GM18519 (cell line): ENCODE results near the gene THSD4.

ENCODE experiments used
- ATAC-seq: cut with Tn5 transposase; IDR thresholded peaks from one replicate; pipeline ENCODE4 v1.9.1; 2021; ENCODE audit warnings: mild to moderate bottlenecking, moderate library complexity; ENCODE audit not compliant: unreplicated experiment, low FRiP score

Gene THSD4

DNA sequence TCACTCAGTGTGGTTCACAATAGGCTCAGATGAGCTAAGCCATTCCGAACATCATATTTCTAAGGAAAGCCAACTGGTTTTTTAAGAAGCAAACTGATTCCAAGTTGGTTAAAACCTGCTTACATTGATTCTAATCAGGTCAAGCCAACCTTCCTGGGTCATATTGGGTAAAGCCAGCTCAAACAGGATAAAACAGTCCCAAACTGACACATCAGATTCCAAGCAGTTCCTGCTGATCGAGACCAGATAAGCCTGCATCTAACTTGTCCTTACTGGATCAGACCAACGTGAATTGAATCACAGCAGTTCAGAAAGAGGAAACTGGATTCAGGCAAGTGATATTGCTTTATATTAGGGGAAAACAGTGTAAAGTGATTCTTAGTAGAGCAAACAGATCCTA lies 18.6 kb upstream of the THSD4 start:
- no peak for ATAC-seq

DNA sequence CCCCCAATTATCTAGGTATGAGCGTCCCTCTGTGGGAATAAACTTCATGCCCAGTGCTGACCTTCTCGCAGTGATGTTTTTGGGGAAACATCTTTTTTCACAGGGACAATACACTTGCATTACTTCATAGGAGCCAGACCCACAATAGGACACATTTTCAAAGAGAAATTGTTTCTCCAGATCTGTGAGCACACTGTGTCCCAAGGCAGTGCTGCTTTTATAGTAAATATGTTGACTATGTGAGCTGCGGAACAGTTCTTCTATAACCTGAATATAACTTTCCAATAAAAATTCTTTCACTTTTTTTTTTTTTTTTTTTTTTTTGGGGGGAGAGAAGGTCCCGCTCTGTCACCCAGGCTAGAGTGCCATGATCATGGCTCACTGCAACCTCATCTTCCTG lies 17.4 kb upstream of the THSD4 start:
- no peak for ATAC-seq

DNA sequence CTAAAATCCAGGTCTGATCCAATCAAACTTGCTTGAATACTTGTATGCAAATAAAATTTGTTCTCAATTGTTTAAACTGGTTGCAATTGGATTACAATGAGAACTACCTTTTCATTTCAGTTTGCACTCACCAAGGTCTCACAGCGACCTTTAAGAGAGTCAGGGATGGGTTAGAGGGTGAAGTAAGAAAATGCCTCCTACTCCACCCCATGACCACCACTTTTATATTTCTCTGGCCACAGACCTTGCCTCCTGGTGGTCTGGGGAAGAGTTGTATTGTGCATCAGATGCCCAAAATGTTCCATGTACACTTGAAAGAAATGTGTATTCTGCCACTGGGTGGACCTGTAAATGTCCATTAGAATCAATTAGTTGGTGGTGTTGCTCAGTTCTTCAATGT lies 16.4 kb upstream of the THSD4 start:
- no peak for ATAC-seq

DNA sequence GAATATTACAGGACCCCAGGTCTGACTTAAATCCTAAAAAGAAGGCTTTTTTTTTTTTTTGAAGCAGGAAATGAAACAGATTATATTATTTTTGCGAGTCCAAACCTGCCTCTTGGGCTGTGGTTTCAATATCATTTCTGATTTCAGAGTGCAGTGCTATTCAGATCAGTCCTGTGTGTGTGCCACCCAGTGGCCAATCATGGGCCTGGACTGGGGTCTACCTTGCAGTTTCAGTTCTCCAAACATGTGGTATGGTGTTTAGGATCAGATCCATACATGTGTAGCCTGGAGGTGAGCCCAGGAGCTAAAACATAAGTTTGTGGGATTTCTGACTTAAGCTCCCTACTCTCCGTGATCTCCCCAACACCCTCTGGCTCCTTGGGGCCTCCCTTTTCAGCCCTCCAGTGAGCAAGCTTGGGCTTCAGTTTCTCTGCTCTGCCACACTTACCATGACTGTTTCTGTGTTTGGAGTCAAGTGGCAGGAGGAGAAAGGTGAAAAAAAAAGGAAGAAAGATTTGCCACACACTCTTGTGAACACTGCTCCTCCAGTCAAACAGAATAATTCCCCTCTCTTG lies 12.1 kb upstream of the THSD4 start:
- peak; percentile 51 for ATAC-seq

DNA sequence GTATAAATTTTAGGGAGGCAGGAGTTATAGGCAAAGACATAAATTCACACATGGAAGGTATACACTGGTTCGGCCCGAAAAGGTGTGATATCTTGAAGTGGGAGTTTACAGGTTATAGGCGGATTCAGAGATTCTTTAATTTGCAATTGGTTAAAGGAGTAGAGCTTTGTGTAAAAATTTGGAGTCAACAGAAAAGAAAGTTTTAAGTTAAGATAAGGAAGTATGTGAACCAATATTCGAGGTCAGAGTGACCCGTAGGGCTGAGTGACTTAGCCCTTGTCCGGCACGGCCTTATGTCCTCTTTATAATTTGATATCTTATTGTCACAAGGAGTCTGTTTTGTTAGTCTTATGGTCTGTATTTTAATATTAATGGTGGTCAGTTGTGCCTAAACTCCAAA lies 10.6 kb upstream of the THSD4 start:
- no peak for ATAC-seq

DNA sequence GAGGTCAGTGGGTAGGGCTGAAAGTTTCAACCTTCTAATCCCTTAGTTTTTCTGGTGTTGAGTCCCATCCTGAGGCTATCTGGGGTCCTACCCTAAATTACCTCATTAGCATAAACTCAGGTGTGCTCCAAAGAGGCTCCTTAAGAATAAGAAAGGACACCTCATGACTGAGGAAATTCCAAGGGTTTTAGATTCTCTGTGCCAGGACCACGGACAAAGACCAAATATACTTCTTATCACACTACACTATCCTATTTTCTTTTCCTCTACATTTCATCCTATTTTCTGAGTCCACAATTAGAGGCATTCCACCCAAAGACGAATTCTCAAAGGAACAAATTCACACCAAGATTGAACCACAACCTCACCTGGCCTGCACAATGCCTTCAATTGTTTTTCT lies 9.8 kb upstream of the THSD4 start:
- ATAC-seq = no peak

DNA sequence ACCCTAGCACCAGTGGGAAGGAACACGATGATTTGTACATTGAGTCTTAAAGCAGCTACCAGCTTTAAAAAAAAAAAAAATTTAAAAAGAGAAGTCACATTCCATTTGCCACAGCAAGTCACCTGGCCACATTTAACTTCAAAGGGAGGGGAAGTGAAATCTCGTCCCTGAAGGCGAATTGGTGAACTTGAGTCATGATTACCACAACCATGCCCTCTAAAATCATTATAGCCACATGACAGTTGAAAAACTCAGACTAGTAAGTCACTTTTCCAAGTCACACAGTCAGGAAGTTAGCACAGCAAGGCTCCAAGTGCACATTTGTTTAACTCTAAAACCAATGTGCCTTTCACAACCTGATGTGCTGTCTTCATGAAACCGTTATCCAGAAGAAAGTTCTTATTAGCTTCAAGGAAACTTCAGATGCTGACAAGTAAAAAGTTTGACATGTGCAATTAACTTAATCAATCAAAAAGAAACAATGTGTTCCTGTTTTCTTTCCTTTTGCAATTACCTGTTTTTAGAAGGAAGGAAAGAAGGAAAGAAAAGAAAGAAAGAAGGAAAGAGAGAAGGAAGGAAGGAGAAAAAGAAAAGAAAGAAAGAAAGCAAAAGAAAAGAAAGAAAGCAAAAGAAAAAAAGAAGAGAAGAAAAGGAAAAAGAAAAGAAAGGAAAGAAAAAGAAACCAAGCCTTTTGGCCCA lies 8.3 kb upstream of the THSD4 start:
- no peak for ATAC-seq

DNA sequence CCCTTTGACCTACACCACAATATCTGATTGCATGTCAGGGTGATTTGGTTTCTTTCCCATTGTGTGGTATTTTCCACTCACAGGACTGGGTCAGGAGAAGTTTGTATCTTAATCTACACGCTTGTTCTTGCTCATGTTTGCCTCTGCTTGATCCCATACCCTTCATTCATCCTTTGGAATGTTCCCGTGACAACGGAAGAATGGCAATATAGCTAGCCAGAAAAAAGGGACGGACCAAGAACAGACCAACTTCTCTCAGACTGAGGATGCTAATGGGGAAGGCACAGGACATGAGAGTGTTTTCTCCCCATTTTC lies 7.8 kb upstream of the THSD4 start:
- no peak for ATAC-seq

DNA sequence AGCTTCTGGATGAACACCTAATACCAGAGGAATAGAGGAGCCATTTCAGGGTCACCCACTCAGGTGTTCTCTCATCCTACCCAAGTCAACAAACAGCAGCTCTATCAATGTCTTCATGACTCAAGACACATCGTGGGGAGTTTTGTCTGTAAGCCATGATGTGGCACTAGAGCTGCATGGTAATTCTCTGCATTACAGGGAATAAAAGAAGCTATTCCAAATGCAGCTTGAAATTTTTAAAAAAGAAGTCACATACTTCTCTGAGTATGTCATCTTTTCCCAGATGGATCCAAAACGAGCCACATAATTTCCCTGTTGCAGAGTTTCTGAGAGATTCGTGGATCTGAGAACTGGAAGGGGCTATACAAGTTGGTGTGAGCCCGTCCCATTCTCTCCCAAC lies 6.1 kb upstream of the THSD4 start:
- ATAC-seq = no peak

DNA sequence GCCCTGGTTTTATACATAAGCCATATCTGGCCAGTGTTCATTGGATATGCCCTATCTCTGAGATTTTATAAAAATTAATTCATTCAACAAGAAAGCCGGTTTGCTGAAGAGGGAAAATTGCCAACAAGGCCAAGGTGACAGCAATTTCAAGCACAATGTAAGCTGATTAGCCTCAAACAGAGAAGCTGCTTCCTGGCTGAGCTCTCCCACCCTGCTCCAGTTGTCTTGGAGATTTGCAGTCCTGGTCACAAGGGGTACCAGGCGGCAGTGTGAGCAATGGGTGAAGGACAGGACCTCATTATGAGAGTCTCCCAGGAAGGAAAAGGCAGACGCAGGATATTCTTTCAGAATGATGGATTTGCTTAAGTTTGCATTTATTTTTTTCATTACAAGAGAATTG lies 5.4 kb upstream of the THSD4 start:
- ATAC-seq = no peak

DNA sequence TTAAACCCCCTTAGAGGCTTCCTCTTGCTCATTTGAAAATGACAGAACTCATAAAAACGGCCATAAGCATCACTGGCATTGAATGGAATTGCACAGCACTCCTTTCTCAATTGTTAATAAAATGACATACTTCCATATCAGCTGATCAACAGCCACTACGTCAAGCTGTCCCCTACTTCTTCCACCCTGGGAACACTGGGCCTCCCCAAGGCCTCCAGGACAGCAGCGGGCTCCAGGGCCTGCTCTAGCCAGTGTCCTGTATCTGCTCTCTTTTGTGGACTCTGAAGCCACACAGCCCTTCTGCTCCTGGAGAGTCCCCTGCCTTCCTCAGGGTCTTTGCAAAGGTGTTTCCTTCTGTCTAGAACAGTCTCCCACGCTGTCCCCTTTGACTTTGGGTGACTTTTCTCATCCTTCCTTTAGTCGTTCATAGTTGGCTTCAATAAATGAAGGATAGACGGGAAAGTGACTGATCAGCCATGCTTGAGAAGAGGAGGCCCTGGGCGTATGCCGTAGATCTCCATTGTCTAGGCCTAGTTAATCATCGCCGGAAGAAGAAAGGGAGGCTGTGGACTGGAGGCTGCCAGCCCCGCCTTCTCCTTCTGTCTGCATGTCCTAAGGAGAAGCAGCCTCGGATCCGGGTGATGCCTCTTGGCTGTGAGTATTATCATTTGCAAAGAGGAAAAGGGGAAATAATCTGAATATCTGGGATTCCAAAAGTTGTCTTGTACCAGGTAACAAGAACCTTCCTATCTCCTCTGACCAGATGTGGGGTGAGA lies 4.7 kb upstream of the THSD4 start:
- no peak for ATAC-seq

DNA sequence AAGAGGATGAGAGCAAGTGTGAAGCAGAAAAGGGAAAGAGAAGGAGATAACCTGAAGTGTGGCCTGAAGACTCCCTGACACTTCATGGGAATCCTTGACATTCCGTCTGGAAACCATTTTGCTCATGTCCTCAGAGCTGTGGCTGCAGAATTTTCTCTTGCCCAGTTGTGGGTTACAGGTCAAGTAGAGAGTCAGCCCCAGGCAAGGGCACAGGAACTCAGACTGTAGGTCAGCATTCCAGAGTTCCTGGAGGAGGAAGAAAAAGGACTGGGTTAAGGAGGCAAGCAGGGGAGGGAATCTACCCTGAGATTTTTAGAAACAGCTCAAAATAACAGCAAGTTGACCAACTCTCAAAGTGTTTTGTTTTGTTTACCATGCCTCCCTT lies 4.1 kb upstream of the THSD4 start:
- no peak for ATAC-seq

DNA sequence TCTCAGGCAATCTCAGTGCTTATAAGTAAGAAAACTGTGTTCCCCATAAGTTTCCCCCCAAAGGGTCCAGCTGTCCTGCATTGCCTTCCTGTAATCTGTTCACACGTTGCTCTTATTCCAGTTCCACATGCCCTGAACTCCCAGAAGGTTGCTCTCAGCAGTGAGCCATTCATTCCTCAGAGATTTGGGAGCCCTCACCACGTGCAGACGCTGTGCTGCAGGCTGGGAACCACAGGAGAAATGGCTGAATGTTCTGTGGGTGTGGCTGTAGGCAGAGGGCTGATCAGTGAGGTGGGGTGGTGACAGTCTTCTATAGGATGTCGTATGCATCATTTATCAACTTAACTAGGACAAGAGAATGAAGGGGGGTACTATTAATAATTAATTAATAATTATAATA lies 3.3 kb upstream of the THSD4 start:
- ATAC-seq = no peak

DNA sequence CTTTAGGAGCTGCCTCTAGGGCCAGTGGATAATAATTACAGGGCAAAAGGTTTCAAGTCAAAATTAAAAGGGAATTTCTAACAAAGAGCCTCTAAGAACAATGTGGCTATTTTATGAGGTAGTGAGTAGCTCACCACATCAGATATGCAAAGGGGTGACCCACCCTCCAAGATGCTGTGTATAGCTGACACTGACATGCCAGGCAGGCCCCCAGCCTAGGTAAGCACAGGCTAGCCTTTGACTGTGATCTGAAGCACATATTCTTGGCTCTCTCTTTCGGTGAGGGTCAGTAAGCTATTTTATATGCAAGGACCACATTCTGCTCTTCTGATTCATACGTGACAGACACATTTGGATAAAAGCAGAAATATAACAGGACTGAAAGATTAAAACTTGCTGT lies 2.8 kb upstream of the THSD4 start:
- ATAC-seq = no peak

DNA sequence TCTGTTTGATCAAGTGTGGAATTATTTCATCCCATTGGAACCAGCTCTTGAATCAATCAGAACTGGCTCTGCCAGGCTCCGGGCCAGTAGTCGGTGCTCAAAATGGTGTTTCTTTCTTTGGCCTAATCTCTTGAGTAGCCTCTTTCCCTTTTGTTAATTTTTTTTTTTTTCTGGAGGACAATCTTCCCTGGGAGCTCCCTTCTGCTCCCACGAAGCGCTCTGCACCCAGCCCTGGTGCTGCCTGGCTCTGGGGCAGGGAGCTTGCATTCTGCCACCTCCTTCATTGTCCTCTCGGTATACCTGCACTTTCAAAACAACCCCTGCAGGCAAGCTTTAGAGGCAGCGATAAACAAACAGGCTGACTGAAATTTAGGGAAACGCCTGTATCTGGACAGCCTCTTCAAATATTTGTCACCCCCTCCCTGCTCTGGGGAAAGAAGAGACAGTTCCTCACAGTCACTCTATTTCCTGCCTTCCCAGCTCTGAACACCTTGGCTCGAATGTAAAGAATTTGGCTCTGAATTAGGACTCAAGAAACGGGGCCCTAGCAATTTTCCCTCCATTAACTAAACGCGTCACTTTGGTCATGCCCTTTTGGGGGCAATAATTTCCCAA lies 1.1 kb upstream of the THSD4 start:
- no peak for ATAC-seq

DNA sequence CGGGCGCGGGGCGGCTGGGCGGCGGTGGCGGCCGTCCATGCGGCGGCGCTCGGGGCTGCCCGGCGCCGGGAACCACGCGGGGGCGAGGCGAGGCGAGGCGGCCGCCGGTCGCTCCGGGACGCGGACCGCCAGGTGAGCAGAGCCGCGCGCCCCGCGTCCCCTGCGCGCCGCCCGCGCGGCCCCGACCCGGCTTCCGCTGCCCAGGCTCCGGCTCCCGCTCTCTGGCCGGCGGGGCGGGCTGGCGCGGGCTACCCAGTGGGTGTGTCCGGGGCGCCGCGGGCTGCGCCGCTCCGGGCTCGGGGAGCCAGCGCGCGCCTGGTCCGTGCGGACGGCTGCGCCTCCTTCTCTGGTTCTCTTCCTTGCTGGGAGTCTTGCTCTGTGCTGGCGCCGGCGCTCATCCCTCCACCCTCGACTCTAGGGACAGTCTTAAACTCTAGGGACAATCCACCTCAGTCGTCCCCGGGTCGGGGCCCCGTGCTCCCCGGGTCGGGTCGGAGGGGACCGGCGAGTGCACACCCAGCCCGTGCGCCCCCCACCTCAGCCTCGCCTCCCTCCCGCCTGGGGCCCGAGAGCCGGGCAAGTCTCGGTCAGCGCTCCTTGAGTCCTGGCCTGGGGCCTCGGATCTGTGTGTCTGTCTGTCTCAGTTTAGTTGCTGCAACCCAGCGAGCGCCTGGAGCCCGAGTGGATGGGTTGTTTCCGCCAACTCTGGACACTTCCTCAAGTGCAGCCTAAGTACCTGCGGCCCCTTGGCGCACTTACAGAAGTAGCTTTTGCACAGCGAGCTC lies 488 bp downstream of the THSD4 start:
- ATAC-seq = peak; percentile 42

DNA sequence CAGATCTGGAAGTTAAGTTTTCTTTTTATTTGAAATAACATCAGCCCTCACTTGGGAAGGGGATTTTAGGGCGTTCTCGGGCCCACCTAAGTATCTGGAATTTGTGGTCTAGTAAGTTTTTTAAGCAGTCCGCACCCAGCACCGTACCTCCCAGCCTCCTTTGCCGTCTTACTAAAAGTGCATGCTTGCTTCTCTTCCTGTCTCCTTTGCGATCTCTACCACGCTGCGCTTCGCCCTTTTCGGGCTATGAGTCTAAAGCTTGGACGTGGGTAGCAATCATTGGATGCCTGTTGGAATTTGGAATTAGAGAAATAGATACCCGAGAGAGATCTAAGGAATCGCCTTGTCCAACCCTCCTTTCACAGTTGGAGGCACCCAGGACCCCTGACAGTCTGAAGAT lies 1.1 kb downstream of the THSD4 start:
- no peak for ATAC-seq

DNA sequence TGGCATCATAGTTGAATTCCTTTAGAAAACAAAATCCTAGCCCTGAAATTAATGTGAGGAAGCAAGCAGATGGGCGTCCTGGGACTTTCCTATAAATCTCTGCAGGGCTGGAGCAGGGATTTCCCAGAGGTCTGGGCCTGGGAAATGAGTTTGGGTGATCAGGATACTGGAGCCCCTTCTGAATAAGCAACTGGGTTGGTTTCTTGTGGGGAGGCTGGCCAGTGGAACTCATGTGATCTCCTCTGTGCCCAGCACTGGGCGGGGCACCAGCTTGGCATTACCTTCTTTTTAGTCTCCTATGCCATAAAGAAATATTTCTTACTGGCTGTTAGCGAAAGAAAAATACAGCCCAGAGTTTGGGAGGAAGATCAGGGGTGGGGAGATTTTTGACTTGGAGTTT lies 1.7 kb downstream of the THSD4 start:
- ATAC-seq = no peak

DNA sequence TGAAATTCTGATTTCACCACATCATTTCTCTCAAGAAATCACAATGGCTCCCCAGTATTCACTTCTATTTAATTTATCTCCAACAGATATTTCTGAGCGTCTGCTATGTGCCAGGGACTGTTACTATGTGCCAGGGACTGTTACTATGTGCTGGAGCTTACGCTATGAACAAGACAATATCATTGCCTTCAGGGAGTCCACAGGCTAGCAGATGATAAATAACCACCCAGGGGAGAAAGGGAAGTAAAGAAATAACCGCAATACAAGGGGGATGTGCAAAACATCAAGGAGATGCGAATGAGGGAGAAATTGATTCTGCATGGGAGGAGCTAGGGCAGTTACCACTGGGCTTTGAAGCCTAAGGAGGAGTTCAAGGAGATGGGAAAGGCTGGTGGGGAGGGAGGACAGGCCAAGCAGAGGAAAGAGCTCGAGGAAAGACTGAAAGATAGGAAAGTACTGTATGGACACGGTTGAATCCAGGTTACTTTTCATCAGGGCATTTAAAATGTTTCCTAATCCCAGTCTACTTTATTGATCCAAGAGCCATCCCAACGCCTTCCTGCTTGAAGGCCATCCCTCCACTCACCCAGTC lies 2.5 kb downstream of the THSD4 start:
- no peak for ATAC-seq

DNA sequence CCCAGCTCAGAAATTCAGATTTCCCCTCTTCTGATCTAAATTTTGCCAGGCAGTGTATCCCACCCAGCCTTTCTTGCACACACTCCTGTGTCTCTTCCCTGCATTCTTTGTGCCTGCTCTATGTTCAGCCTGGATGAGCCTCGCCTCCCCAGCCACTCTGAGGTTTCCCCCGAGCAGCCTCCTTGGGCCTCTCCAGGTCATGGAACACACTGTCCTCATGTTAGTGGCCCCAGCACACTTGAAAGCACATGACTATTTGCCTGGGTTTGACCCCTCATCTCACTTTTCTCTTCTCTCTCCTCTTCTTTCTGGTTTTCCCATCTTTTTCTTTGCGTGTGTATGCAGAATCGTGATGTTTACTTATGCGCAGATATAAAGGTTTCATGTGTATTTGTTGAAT lies 3.1 kb downstream of the THSD4 start:
- no peak for ATAC-seq
